Peyer's patch (tissue), 4 donors: ENCODE data around the gene RBL1.

Experiments
- POLR2A ChIP-seq, 2 donors: fragments of 450-650 bp; IDR thresholded peaks; one replicate each; pipeline ENCODE4 v1.5.1; 2017; ENCODE audit warnings: antibody characterized with exemption in 2 of 2, mild to moderate bottlenecking in 2 of 2, moderate library complexity in 2 of 2
- TF ChIP-seq, protein P1 (sequence below), 6 experiments: fragments of 450-650 bp in 4 of 6; fragments of 200-600 bp in 2 of 6; sonication (generic) in 1 of 6; IDR thresholded peaks; one replicate each; pipeline ENCODE4 v1.5.1; 2017 to 2019; ENCODE audit warnings: antibody characterized with exemption in 6 of 6, mild to moderate bottlenecking in 3 of 6, moderate library complexity in 1 of 6

DNA sequence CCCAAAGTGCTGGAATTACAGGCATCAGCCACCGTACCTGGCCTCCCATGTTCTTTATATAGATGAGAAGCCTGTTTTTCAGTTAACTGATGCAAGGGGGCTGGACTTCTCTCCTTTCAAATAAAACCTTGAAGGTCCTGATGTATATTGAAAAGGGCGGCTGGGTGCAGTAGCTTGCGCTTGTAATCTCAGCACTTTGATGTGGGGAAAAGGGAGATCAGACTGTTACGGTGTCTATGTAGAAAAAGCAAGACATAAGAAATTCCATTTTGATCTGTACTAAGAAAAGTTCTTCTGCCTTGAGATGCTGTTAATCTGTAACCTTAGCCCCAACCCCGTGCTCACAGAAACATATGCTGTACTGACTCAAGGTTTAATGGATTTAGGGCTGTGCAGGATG lies 128.2 kb downstream of the RBL1 start:
- TF ChIP-seq, protein P1, sequence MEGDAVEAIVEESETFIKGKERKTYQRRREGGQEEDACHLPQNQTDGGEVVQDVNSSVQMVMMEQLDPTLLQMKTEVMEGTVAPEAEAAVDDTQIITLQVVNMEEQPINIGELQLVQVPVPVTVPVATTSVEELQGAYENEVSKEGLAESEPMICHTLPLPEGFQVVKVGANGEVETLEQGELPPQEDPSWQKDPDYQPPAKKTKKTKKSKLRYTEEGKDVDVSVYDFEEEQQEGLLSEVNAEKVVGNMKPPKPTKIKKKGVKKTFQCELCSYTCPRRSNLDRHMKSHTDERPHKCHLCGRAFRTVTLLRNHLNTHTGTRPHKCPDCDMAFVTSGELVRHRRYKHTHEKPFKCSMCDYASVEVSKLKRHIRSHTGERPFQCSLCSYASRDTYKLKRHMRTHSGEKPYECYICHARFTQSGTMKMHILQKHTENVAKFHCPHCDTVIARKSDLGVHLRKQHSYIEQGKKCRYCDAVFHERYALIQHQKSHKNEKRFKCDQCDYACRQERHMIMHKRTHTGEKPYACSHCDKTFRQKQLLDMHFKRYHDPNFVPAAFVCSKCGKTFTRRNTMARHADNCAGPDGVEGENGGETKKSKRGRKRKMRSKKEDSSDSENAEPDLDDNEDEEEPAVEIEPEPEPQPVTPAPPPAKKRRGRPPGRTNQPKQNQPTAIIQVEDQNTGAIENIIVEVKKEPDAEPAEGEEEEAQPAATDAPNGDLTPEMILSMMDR (IDR thresholded peaks at IDR 0.05) = no peak
- TF ChIP-seq POLR2A (IDR thresholded peaks at IDR 0.05) = no peak
